ENCODE measurements around the gene RTN4RL1. TPM values are rescaled to one million over a fixed set of nuclear protein-coding genes. Genes with fewer than 3 reads are reported as not detected.

RTN4RL1 gene
- total RNA-seq, 1 donor from 2014 or later: 0.77 TPM

GRCh38 chr17:2064147-2064489 is 39.0 kb upstream of the RTN4RL1 start:
- Histone ChIP-seq H3K27ac (ENCODE audit: low read depth, low read length) (peak overlapping the region; percentile 99), H4K20me1 (ENCODE audit: insufficient read depth, low read length) (peaks cover 5% of the 10 kb centered on the region), H3K9me3 (ENCODE audit: insufficient read depth, low read depth, low read length) (no peaks in the 10 kb centered on the region), H3K27me3 (ENCODE audit: insufficient read depth, low read length) (no peaks in the 10 kb centered on the region), H3K9ac (ENCODE audit: low read length) (peak overlapping the region; percentile 93), H2AFZ (ENCODE audit: low read depth, low read length) (no peak overlapping the region), H3K79me2 (ENCODE audit: insufficient read depth, low read length) (peaks cover 51% of the 10 kb centered on the region), H3K4me3 (ENCODE audit: insufficient read depth, low read depth, low read length) (no peak overlapping the region), H3K4me1 (ENCODE audit: insufficient read depth, low read length) (peaks cover 98% of the 10 kb centered on the region), H3K36me3 (ENCODE audit: insufficient read depth, low read length) (peaks cover 9% of the 10 kb centered on the region), H3K4me2 (ENCODE audit: low read length) (peak overlapping the region; percentile 46)
- FAIRE-seq: no peak
- TF ChIP-seq CTCF (IDR thresholded peaks at IDR 0.05; ENCODE audit: insufficient read depth, low read depth, low read length) (no peak), EZH2 (IDR thresholded peaks at IDR 0.05; ENCODE audit: insufficient read depth, low read length) (no peak)
- Mint-ChIP-seq H3K4me3 (ENCODE audit: unreplicated experiment) (no peak overlapping the region), H3K27me3 (ENCODE audit: low read depth, unreplicated experiment) (no peaks in the 10 kb centered on the region), H3K36me3 (ENCODE audit: low read depth, unreplicated experiment) (peaks cover 29% of the 10 kb centered on the region), H3K9me3 (ENCODE audit: unreplicated experiment) (peaks cover 2% of the 10 kb centered on the region), H3K4me1 (ENCODE audit: low read depth, unreplicated experiment) (peaks cover 72% of the 10 kb centered on the region), H3K27ac (ENCODE audit: unreplicated experiment) (peak overlapping the region; percentile 97)
- DNase-seq (ENCODE audit: low read depth): no peak

- H3K27me3 ChIP-seq (ENCODE audit: insufficient read depth, low read length): no peaks in the 10 kb centered on the region
- DNase-seq (ENCODE audit: low read depth) (peak; percentile 72), FAIRE-seq (peak; percentile 32)
- peak overlapping the region; percentile 99 for H3K27ac ChIP-seq (ENCODE audit: low read depth, low read length)
- H3K4me2 ChIP-seq (ENCODE audit: low read length): peak overlapping the region; percentile 46
- no peak overlapping the region for H3K4me3 ChIP-seq (ENCODE audit: insufficient read depth, low read depth, low read length)
- peaks cover 57% of the 10 kb centered on the region for H3K79me2 ChIP-seq (ENCODE audit: insufficient read depth, low read length)
- peaks cover 66% of the 10 kb centered on the region for H3K4me1 Mint-ChIP-seq (ENCODE audit: low read depth, unreplicated experiment)
- peaks cover 92% of the 10 kb centered on the region for H3K4me1 ChIP-seq (ENCODE audit: insufficient read depth, low read length)
- peaks cover 9% of the 10 kb centered on the region for H3K36me3 ChIP-seq (ENCODE audit: insufficient read depth, low read length)
- H3K27me3 Mint-ChIP-seq (ENCODE audit: low read depth, unreplicated experiment): no peaks in the 10 kb centered on the region
- H3K9me3 Mint-ChIP-seq (ENCODE audit: unreplicated experiment): peaks cover 2% of the 10 kb centered on the region
- H3K9ac ChIP-seq (ENCODE audit: low read length): peak overlapping the region; percentile 93
- peaks cover 7% of the 10 kb centered on the region for H4K20me1 ChIP-seq (ENCODE audit: insufficient read depth, low read length)
- H3K27ac Mint-ChIP-seq (ENCODE audit: unreplicated experiment): peak overlapping the region; percentile 97
- peaks cover 25% of the 10 kb centered on the region for H3K36me3 Mint-ChIP-seq (ENCODE audit: low read depth, unreplicated experiment)
- H3K4me3 Mint-ChIP-seq (ENCODE audit: unreplicated experiment): peak overlapping the region; percentile 14
- no peaks in the 10 kb centered on the region for H3K9me3 ChIP-seq (ENCODE audit: insufficient read depth, low read depth, low read length)
- no peak overlapping the region for H2AFZ ChIP-seq (ENCODE audit: low read depth, low read length)
- TF ChIP-seq CTCF (IDR thresholded peaks at IDR 0.05; ENCODE audit: insufficient read depth, low read depth, low read length) (no peak), EZH2 (IDR thresholded peaks at IDR 0.05; ENCODE audit: insufficient read depth, low read length) (no peak)
Measured at GRCh38 chr17:2063261-2064146, 38.4 kb upstream of the RTN4RL1 start.

Measured in astrocyte (in vitro differentiated cells and primary cell).